ENCODE data around the gene TMEM60. TPM values are rescaled to one million over a fixed set of nuclear protein-coding genes. Genes with fewer than 3 reads are reported as not detected.

The TMEM60 gene
- 22.9 and 26.1 TPM in 2 replicates for total RNA-seq
- long read RNA-seq, transcript TMEM60-201 (2 exons, 1,023 nt), result major isoform, 12 of 15 reads
- long read RNA-seq, partial matches to known transcripts, result 0 of 15 reads
- long read RNA-seq, other reads (novel, unspliced or antisense), result 3 of 15 reads

- Mint-ChIP-seq H3K4me1 (peaks cover 43% of the 10 kb centered on the region), H3K36me3 (ENCODE audit: low read depth) (peaks cover 9% of the 10 kb centered on the region), H3K9me3 (no peaks in the 10 kb centered on the region), H3K4me3 (peak within 1 kb of the TSS; percentile 98), H3K27ac (ENCODE audit: unreplicated experiment) (peak within 1 kb of the TSS; percentile 98), H3K27me3 (ENCODE audit: low read depth) (no peaks in the 10 kb centered on the region)
- peak; percentile 98 for DNase-seq (ENCODE audit: low read depth, low spot score)
- peak; percentile 62 for TF ChIP-seq CTCF (conservative IDR thresholded peaks at IDR 0.05)
Observed at GRCh38 chr7:77798394-77799077, at the start of gene TMEM60, which contains the start of gene PHTF2. Gene TMEM60, minus strand, starts transcription at chr7:77798434. Its CDS starts 4,061 bp downstream, at chr7:77794373. Gene PHTF2, plus strand, starts transcription at chr7:77798773.

- Mint-ChIP-seq H3K27me3 (ENCODE audit: low read depth) (no peaks in the 10 kb centered on the region), H3K4me1 (peaks cover 4% of the 10 kb centered on the region), H3K27ac (ENCODE audit: unreplicated experiment) (no peak overlapping the region), H3K9me3 (no peaks in the 10 kb centered on the region), H3K36me3 (ENCODE audit: low read depth) (peaks cover 12% of the 10 kb centered on the region), H3K4me3 (no peak overlapping the region)
- no peak for TF ChIP-seq CTCF (conservative IDR thresholded peaks at IDR 0.05)
- no peak for DNase-seq (ENCODE audit: low read depth, low spot score)
Observed at GRCh38 chr7:77846317-77847092, 48.3 kb upstream of the TMEM60 start.

GRCh38 chr7:77843194-77843593 lies 45.0 kb upstream of the TMEM60 start:
- TF ChIP-seq CTCF (conservative IDR thresholded peaks at IDR 0.05), result no peak
- Mint-ChIP-seq H3K27me3 (ENCODE audit: low read depth) (no peaks in the 10 kb centered on the region), H3K27ac (ENCODE audit: unreplicated experiment) (no peak overlapping the region), H3K9me3 (no peaks in the 10 kb centered on the region), H3K36me3 (ENCODE audit: low read depth) (peaks cover 6% of the 10 kb centered on the region), H3K4me3 (no peak overlapping the region), H3K4me1 (peaks cover 4% of the 10 kb centered on the region)
- no peak for DNase-seq (ENCODE audit: low read depth, low spot score)

- Mint-ChIP-seq H3K9me3 (no peaks in the 10 kb centered on the region), H3K4me1 (peaks cover 8% of the 10 kb centered on the region), H3K27ac (ENCODE audit: unreplicated experiment) (no peak overlapping the region), H3K27me3 (ENCODE audit: low read depth) (no peaks in the 10 kb centered on the region), H3K36me3 (ENCODE audit: low read depth) (peaks cover 6% of the 10 kb centered on the region), H3K4me3 (no peak overlapping the region)
- TF ChIP-seq CTCF (conservative IDR thresholded peaks at IDR 0.05), result no peak
- DNase-seq (ENCODE audit: low read depth, low spot score), result no peak
Observed at GRCh38 chr7:77839919-77840318, 41.7 kb upstream of the TMEM60 start.

- Mint-ChIP-seq H3K9me3 (no peaks in the 10 kb centered on the region), H3K27ac (ENCODE audit: unreplicated experiment) (no peak overlapping the region), H3K4me3 (no peak overlapping the region), H3K27me3 (ENCODE audit: low read depth) (no peaks in the 10 kb centered on the region), H3K4me1 (peaks cover 8% of the 10 kb centered on the region), H3K36me3 (ENCODE audit: low read depth) (peaks cover 6% of the 10 kb centered on the region)
- no peak for DNase-seq (ENCODE audit: low read depth, low spot score)
- no peak for TF ChIP-seq CTCF (conservative IDR thresholded peaks at IDR 0.05)
Observed at GRCh38 chr7:77838929-77839491, 40.8 kb upstream of the TMEM60 start.
